GM18870 (cell line): ENCODE measurements around the gene PRKAA1.

ENCODE experiments used
- ATAC-seq: cut with Tn5 transposase; IDR thresholded peaks from one replicate; pipeline ENCODE4 v1.9.1; 2021; ENCODE audit warnings: moderate library complexity; ENCODE audit not compliant: unreplicated experiment

The PRKAA1 gene

GRCh38 chr5:40798012-40798800, at the start of gene PRKAA1:
Gene PRKAA1, minus strand, starts transcription at chr5:40798374. Its CDS starts 185 bp downstream, at chr5:40798189.
- peak; percentile 72 for ATAC-seq

DNA sequence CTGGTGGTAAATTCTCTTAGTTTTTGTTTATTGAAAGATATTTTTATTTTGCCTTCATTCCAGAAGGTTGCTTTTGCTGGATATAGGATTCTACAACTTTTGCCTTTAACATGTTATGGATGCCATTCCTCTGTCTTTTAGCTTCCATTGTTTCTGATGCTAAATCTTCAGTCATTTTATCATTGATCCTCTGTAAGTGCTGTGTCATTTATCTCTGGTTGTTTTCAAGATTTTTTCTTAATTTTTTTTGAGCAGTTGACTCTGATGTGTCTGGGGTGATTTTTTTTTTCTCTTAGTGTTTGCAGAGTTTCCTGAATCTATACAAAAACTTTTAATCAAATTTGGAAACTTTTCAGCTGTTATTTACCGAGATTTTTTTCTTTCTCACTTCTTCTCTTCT, 49.4 kb upstream of the PRKAA1 start:
- no peak for ATAC-seq

- ATAC-seq, result no peak
These were observed 48.2 kb upstream of the PRKAA1 start for GRCh38 chr5:40846371-40846770.

- no peak for ATAC-seq
These were observed 46.4 kb upstream of the PRKAA1 start for GRCh38 chr5:40844565-40844964.

DNA sequence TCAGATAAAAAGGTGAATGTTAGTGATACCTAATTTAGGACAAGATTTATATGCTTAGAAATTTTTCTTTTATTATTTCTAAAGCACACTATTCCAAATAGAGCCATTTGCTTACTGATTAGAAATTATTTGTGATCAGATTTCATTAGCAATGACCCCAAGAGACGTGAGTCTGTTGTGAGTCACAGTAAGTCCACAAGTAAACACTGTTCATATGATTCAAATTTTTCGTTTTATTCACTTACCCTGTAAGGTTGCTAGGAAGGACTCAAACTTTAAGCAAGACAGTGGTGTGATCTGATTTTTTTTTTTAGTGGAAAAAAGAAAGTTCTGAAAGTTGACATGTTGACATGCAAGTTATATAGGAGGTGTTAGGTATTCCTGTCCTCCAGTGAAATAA, 44.2 kb upstream of the PRKAA1 start:
- ATAC-seq, result no peak

DNA sequence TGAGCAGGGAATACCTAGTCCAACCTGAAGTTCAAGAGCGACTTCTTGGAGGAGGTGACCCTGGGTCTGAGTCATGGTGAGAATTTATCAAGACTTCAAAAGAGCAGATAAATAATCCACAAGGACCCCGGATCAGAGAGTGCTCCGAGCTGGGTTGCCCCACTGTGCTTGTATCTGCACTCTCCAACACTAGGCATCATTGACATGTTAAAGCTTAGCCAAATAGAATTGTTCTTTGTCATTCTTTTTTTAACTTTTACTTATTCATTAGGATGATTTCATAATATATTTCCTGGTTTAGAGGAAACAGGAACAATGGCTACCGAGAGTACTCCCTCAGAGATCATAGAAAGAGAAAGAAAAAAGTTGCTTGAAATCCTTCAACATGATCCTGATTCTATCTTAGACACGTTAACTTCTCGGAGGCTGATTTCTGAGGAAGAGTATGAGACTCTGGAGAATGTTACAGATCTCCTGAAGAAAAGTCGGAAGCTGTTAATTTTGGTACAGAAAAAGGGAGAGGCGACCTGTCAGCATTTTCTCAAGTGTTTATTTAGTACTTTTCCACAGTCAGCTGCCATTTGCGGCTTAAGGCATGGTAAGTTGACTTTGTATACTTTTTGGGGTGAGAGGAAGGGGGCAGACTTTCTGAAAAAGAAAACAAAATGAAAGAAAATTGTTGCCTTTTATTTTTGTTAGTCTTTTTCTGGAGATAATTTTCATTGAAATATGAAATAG, 43.1 kb upstream of the PRKAA1 start, which contains the start of gene CARD6:
CARD6 (plus strand) TSS at position 300 of the 738 bp plus-strand sequence; CDS start at position 316, 16 bp downstream.
- ATAC-seq, result peak; percentile 51

- no peak for ATAC-seq
These were observed 39.9 kb upstream of the PRKAA1 start for GRCh38 chr5:40838086-40838485.

DNA sequence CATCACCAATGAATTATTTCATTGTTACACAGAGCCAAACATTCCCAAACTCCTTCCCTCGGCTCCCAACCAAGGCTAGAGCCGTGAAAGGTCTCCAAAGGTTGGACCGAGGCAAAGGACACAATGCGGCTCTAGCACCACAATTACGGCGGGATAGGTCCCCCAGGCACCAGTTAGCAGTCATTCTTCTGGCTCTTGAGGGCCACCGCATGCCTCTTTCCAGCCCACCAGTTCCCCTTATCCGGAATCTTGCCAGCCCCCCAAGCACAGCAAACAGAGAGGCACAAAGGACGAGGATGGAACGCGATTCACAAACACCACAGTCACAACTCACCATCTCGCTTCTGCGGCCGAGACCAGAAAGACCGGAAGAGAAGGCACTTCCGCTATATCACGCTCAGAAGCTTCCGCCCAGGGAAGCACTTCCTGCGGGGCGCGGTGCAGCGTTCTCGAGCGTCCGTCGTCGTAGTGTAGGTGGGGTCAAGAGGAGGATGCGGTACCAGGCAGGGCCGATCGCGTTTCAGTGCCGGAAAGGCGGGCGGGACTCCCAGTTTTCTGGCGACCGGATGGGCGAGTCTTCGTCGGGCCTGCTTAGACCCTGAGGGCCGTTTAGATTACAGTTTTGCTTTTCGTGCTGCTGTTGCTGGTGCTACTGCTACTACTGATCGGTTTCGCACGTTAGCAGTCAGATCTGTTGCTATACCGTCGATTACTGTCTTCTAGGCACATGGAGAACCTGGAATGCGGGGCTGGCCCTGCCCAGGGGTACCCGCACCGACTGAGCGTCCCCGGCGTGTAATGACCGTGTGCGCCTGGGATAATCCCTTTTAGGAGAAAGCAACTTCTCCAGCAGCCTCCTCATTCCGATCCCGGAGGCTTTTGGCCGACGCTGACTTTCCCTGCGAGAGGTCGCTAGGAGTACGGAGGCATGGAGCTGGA, 36.9 kb upstream of the PRKAA1 start, which contains the start of gene RPL37:
RPL37 (minus strand) TSS at position 374 of the 939 bp plus-strand sequence; CDS start at position 337, 37 bp downstream.
- ATAC-seq, result peak; percentile 95

DNA sequence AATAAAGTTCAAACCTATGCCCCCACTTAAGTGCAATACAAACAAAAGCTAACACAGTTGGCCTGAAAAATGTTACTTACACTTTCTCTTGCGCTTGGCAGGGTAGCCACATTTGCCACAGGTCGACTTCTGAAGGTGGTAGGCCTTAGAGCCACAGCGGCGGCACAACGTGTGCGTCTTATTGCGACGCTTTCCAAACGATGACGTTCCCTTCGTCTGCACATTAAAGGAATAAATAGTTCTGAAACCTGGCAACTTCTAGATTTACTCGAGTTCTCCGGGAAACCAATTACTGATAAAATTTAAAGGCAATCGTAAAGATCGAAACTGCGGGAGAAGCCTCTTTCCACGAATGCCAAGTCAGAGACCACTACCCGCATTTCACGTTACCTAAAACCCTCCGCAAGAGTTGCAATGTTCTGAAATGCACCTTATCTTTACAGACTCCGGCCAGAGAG, 36.2 kb upstream of the PRKAA1 start:
- no peak for ATAC-seq

DNA sequence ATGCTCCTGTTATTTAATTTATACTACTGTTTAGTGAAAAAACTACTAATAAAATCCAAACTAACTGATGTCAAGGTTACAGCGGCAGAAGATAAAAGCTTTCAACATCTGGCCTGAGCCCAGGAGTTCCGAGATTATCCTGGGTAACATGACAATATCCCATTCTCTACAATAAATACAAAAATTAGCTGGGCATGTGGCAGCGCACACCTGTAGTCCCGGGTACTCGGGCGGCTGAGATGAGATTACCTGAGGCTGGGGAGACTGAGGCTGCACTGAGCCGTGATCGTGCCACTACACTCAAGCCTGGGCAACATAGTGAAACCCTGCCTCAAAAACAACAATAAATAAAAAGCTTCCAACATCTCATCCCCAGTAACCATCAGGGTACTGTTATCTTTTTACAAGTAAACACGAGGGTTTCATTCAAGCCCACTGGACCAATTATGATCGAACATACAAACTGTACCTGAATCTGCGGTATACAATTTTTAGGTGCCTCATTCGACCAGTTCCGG, 35.6 kb upstream of the PRKAA1 start:
- no peak for ATAC-seq

DNA sequence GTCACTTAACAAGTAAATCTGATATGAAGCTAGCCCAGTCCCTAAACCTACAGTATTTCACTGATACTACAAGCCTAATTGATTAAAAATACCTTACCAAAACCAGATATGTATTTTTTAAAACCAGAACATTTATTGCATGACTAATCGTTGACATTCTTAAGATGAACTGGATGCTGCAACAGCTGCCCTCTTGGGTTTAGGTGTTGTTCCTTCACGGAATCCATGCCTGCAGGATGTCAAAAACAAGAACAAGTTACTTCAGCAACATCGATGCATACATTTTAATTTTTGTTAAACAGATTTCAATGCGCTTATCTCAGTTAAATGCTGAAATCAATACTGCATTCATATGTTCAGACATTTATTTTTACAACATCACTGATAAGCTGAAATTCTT, 34.2 kb upstream of the PRKAA1 start:
- ATAC-seq, result no peak

GRCh38 chr5:40831346-40832210, 33.4 kb upstream of the PRKAA1 start:
- ATAC-seq, result peak; percentile 24

DNA sequence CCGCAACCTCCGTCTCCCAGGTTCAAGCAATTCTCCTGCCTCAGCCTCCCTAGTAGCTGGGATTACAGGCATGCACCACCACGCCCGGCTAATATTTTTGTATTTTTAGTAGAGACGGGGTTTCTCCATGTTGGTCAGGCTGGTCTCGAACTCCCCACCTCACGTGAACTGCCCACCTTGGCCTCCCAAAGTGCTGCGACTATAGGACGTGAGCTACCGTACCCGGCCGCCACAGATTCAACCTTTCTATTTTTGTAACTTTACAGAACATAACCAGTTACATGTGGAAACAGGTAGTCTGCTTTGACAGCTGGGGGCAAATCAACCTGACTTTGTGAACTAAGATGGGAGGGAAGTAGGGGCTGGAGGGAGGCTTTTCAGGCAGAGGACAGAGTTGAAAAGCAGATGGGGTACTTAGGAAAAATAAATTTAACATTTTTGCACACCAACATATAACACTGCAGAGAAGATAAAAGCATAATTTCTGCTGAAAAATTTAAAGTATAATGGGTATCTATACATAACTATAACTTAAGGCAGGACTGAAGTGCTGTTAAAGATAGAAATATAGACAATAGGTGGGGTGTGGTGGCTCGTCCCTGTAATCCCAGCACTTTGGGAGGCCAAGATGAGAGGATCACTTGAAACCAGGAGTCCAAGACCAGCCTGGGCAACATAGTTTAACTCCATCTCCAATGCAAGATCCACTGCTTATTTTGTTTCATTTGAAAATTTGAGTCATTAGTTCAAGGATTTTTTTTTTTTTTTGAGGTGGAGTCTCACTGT, 31.8 kb upstream of the PRKAA1 start:
- no peak for ATAC-seq

- ATAC-seq, result no peak
These were observed 30.8 kb upstream of the PRKAA1 start for GRCh38 chr5:40828690-40829661.

DNA sequence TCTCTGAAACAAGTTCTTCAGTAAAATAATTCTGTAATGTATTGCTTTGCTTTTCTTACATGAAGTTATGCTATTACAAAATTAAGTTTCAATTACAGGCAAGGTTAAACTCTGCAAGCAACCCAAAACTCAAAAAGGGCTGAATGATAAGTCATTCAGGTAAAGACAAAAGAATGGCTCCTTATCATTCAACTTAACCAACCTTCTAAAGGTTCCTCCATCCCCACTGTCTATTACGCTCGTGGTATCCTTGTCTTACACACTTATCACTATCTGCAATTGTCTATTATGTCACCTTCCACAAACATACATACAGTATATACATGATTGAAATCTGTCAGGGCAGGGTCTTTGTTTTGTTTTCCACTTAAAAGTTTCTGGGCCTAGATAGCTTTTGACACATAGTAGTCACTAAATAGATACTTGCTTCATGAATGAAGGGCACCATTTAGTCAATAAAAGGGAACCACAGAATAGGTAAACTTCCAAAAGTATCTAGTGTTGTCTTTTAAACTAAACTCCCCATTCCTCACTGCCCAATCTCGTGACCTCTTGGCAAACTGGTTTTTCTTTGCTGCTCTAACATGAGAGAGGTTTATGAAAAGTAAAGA, 30.0 kb upstream of the PRKAA1 start:
- no peak for ATAC-seq

- no peak for ATAC-seq
These were observed 29.2 kb upstream of the PRKAA1 start for GRCh38 chr5:40827188-40827977.
